ENCODE results near the gene ZBTB48.
A peak's percentile ranks its signal among the peaks of the same experiment; 100 is the strongest.

The ZBTB48 gene

DNA sequence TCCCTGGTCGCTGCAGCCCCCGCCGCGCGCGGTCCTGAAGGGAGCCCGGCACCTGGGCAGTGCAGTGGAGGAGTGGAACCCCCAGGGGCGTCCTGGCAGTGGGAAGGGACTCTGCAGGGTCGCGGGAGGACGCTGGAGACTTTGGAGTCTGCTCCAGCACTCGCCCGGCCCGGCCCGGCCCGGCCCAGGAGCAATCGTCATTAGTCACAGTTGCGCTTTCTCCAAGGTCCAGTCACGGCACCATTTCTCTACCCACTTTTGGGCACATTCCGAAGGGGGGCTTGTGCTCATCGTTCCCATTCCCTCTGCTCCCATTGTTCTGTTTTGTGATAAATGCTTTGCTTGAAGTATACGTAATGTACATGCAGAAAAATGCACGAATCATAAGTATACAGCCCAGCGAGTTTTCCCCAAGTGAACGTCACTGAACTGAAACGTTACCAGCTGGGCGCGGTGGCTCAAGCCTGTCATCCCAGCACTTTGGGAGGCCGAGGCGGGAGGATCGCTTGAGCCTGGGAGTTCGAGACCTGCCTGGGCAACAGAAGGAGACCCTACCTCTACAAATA, 45.9 kb downstream of the ZBTB48 start:
- DNase-seq (ENCODE audit: low read depth, low spot score), result no peak

DNA sequence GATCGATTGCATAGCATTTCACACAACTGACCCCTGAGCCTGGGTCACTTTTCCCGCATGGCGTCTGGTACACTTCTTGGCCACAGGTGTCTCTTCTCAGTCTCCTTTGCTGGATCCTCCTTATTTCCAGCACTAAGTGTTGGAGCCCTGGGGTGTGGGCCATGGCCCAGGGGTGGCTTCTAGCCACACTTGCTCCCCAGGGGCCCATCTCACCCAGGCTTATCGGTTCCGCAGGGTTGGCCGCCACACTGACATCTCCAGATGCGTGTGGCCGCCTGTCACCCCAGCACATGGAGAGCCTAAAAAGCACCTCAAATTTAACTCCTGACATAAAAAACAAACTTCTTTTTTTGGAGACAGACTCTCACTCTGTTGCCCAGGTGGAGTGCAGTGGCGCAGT, 47.2 kb downstream of the ZBTB48 start:
- Histone ChIP-seq H3K36me3 (ENCODE audit: insufficient read depth, insufficient read length, low read length) (peaks cover 54% of the 10 kb centered on the region), H3K9ac (ENCODE audit: insufficient read length, low read depth) (no peak overlapping the region), H3K27me3 (ENCODE audit: insufficient read depth, insufficient read length) (no peaks in the 10 kb centered on the region), H3K9me3 (ENCODE audit: insufficient read depth, low read length) (no peaks in the 10 kb centered on the region), H3K4me1 (ENCODE audit: insufficient read depth, insufficient read length) (no peaks in the 10 kb centered on the region), H3K4me3 (ENCODE audit: insufficient read length, low read depth) (no peak overlapping the region)
- TF ChIP-seq ZNF274 (IDR thresholded peaks at IDR 0.05; ENCODE audit: low read depth, low read length) (no peak), YY1 (IDR thresholded peaks at IDR 0.05; ENCODE audit: insufficient read depth, insufficient read length) (no peak), SUZ12 (IDR thresholded peaks at IDR 0.05; ENCODE audit: extremely low read depth, insufficient read depth, insufficient read length) (no peak)
- no peak for DNase-seq (ENCODE audit: low read depth, low spot score)

More for the DNA sequence above, 45.9 kb downstream of the ZBTB48 start:
- Histone ChIP-seq H3K4me3 (ENCODE audit: insufficient read length, low read depth) (peak overlapping the region; percentile 64), H3K27me3 (ENCODE audit: insufficient read depth, insufficient read length) (no peaks in the 10 kb centered on the region), H3K4me1 (ENCODE audit: insufficient read depth, insufficient read length) (no peaks in the 10 kb centered on the region), H3K9ac (ENCODE audit: insufficient read length, low read depth) (peak overlapping the region; percentile 77), H3K9me3 (ENCODE audit: insufficient read depth, low read length) (no peaks in the 10 kb centered on the region), H3K36me3 (ENCODE audit: insufficient read depth, insufficient read length, low read length) (peaks cover 63% of the 10 kb centered on the region)
- TF ChIP-seq ZNF274 (IDR thresholded peaks at IDR 0.05; ENCODE audit: low read depth, low read length) (no peak), SUZ12 (IDR thresholded peaks at IDR 0.05; ENCODE audit: extremely low read depth, insufficient read depth, insufficient read length) (no peak), YY1 (IDR thresholded peaks at IDR 0.05; ENCODE audit: insufficient read depth, insufficient read length) (no peak)

DNA sequence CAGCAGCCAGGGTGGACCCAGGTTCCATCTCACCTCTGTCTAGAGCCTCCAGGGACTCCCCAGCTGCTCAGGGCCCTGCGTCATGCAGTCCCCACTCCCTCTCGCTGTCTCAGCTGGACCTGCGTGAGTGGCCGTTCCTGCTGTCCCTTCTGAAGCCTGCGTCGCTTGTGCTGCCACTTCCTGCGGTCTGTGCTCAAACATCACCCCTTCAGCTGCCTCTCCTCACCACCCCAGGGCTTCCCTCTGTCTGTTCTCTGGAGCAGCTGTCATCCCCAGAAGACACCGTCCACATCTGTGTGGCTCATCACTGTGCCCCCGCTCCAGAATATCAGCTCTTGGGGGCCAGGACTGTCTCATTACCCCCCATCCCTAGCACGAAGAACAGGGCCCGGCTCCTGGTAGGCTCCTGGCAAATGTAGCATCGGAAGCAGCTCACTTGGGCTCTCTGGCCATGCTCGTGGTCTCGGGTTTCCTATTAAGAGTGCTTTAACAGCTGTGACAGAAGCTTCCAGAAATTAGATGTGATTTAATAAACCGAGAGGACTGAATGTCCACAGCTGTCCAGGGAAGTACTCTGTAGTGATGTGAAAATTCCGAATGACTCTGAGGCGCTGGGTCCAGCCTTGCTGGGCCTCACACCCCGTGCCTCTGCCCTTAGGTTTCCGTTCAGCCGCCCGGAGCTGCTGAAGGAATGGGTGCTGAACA, 48.2 kb downstream of the ZBTB48 start:
- TF ChIP-seq SUZ12 (IDR thresholded peaks at IDR 0.05; ENCODE audit: extremely low read depth, insufficient read depth, insufficient read length), result no peak
- TF ChIP-seq YY1 (IDR thresholded peaks at IDR 0.05; ENCODE audit: insufficient read depth, insufficient read length), result no peak
- TF ChIP-seq ZNF274 (IDR thresholded peaks at IDR 0.05; ENCODE audit: low read depth, low read length), result no peak
- Histone ChIP-seq H3K9ac (ENCODE audit: insufficient read length, low read depth) (no peak overlapping the region), H3K4me3 (ENCODE audit: insufficient read length, low read depth) (no peak overlapping the region), H3K9me3 (ENCODE audit: insufficient read depth, low read length) (no peaks in the 10 kb centered on the region), H3K36me3 (ENCODE audit: insufficient read depth, insufficient read length, low read length) (peaks cover 53% of the 10 kb centered on the region), H3K27me3 (ENCODE audit: insufficient read depth, insufficient read length) (no peaks in the 10 kb centered on the region), H3K4me1 (ENCODE audit: insufficient read depth, insufficient read length) (no peaks in the 10 kb centered on the region)
- no peak for DNase-seq (ENCODE audit: low read depth, low spot score)

DNA sequence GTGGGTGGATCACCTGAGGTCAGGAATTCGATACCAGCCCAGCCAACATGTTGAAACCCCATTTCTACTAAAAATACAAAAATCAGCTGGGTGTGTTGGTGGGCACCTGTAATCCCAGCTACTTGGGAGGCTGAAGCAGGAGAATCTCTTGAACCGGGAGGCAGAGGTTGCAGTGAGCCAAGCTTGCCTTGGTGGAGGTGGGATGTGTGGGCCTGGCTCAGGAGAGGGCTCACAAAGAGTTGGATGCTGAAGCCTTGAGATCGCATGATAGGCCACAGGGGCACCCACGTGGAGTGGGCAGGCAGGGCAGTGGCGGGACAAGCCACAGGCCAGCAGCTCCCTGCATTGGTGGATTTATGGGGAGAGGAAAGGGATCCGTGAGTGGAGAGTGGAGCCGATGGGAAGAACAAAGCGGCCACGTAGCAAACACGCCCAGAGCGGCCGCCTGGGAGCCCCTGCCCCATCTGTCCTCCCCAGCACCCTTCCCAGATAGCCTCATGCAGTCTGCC, 49.2 kb downstream of the ZBTB48 start:
- H3K9ac ChIP-seq (ENCODE audit: insufficient read length, low read depth), result no peak overlapping the region
- no peak for DNase-seq (ENCODE audit: low read depth, low spot score)

DNA sequence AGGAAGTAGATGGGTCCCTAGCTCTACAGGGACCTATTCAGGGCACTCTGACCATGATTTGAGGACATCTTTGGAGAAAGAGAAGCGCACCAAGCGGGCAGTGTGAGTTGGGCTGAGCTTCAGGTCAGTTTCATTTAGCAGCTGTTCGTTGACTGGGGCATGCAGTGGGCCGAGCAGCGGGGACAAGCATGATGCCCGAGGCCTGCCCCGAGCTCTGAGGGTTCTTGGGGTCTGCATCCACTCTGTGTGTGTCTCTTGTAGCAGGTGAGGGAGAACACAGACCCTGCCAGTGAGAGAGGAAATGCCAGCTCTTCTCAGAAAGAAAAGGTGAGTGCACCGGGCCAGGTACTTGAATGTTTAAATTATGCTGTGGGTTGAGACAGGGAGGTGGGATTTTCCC, 50.2 kb downstream of the ZBTB48 start:
- Histone ChIP-seq H3K4me1 (ENCODE audit: insufficient read depth, insufficient read length) (no peaks in the 10 kb centered on the region), H3K9me3 (ENCODE audit: insufficient read depth, low read length) (no peaks in the 10 kb centered on the region), H3K36me3 (ENCODE audit: insufficient read depth, insufficient read length, low read length) (peaks cover 64% of the 10 kb centered on the region), H3K9ac (ENCODE audit: insufficient read length, low read depth) (no peak overlapping the region), H3K27me3 (ENCODE audit: insufficient read depth, insufficient read length) (no peaks in the 10 kb centered on the region), H3K4me3 (ENCODE audit: insufficient read length, low read depth) (no peak overlapping the region)
- DNase-seq (ENCODE audit: low read depth, low spot score), result no peak
- TF ChIP-seq SUZ12 (IDR thresholded peaks at IDR 0.05; ENCODE audit: extremely low read depth, insufficient read depth, insufficient read length), result no peak
- no peak for TF ChIP-seq ZNF274 (IDR thresholded peaks at IDR 0.05; ENCODE audit: low read depth, low read length)
- no peak for TF ChIP-seq YY1 (IDR thresholded peaks at IDR 0.05; ENCODE audit: insufficient read depth, insufficient read length)

More for the DNA sequence above, 49.2 kb downstream of the ZBTB48 start:
- no peaks in the 10 kb centered on the region for H3K9me3 ChIP-seq (ENCODE audit: insufficient read depth, low read length)
- no peaks in the 10 kb centered on the region for H3K27me3 ChIP-seq (ENCODE audit: insufficient read depth, insufficient read length)
- H3K4me1 ChIP-seq (ENCODE audit: insufficient read depth, insufficient read length), result no peaks in the 10 kb centered on the region
- no peak for TF ChIP-seq SUZ12 (IDR thresholded peaks at IDR 0.05; ENCODE audit: extremely low read depth, insufficient read depth, insufficient read length)
- no peak for TF ChIP-seq ZNF274 (IDR thresholded peaks at IDR 0.05; ENCODE audit: low read depth, low read length)
- no peak for TF ChIP-seq YY1 (IDR thresholded peaks at IDR 0.05; ENCODE audit: insufficient read depth, insufficient read length)
- peaks cover 55% of the 10 kb centered on the region for H3K36me3 ChIP-seq (ENCODE audit: insufficient read depth, insufficient read length, low read length)
- H3K4me3 ChIP-seq (ENCODE audit: insufficient read length, low read depth), result no peak overlapping the region

DNA sequence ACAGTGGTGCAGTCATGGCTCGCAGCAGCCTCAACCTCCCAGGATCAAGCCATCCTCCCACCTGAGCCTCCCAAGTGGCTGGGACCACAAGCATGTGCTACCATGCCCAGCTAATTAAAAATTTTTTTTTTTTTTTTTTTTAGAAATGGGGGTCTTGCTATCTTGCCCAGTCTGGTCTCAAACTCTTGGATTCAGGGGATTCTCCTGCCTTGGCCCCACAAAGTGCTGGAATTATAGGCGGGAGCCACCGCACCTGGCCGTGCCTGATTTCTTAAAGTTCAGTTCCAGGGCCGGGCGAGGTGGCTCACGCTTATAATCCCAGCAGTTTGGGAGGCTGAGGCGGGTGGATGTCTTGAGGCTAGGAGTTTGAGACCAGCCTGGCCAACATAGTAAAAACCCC, 51.3 kb downstream of the ZBTB48 start:
- peaks cover 74% of the 10 kb centered on the region for H3K36me3 ChIP-seq (ENCODE audit: insufficient read depth, insufficient read length, low read length)
- DNase-seq (ENCODE audit: low read depth, low spot score), result no peak

More for the DNA sequence above, 51.3 kb downstream of the ZBTB48 start:
- H3K4me1 ChIP-seq (ENCODE audit: insufficient read depth, insufficient read length), result no peaks in the 10 kb centered on the region
- H3K9ac ChIP-seq (ENCODE audit: insufficient read length, low read depth), result no peak overlapping the region
- no peak overlapping the region for H3K4me3 ChIP-seq (ENCODE audit: insufficient read length, low read depth)
- TF ChIP-seq SUZ12 (IDR thresholded peaks at IDR 0.05; ENCODE audit: extremely low read depth, insufficient read depth, insufficient read length) (no peak), ZNF274 (IDR thresholded peaks at IDR 0.05; ENCODE audit: low read depth, low read length) (no peak), YY1 (IDR thresholded peaks at IDR 0.05; ENCODE audit: insufficient read depth, insufficient read length) (no peak)
- H3K9me3 ChIP-seq (ENCODE audit: insufficient read depth, low read length), result no peaks in the 10 kb centered on the region
- no peaks in the 10 kb centered on the region for H3K27me3 ChIP-seq (ENCODE audit: insufficient read depth, insufficient read length)
